NCI-H1694 (cell line): ENCODE measurements around the gene NELL1.

Source experiments
- DNase-seq: peaks from one replicate; lab custom pipeline; 2025; lab: John Stamatoyannopoulos, UW

Gene NELL1

GRCh38 chr11:21346361-21346760, 677.0 kb downstream of the NELL1 start:
- DNase-seq, result no peak

GRCh38 chr11:21350613-21351012, 681.2 kb downstream of the NELL1 start:
- no peak for DNase-seq

GRCh38 chr11:21353425-21353824, 684.0 kb downstream of the NELL1 start:
- no peak for DNase-seq

DNA sequence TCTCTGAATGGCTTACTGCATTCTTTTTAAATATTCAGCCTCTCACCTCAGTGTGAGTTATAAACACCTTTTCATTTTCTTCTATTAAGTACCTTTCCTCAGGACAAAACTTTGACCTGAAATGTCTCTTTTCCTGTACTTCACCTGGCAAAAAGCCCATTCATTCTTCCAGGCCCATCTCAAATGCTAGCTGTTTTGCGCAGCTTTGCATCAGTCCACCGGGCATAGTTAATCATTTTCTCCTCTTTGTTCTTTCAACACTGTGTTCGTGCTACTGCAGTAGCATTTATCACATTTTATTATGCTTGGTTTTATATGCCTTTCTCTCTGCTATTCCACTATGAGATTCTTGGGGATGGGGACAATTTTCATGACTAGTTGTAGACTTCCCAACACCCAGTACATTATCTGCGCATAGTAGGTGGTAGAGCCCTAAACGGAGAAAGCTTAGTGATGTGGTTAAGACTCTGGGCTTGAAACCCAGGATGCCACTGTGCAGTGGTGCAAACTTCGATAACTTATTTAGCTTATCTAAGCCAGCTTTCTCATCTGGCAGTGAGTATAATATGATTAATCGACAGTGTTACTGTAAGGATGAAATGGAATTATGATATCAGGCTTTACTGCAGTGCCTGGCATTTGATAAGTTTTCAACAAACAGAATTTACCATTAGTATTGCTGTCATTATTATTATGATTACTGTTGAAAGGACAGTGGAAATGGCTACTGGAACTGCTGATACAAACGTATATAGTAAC, 695.7 kb downstream of the NELL1 start:
- no peak for DNase-seq

DNA sequence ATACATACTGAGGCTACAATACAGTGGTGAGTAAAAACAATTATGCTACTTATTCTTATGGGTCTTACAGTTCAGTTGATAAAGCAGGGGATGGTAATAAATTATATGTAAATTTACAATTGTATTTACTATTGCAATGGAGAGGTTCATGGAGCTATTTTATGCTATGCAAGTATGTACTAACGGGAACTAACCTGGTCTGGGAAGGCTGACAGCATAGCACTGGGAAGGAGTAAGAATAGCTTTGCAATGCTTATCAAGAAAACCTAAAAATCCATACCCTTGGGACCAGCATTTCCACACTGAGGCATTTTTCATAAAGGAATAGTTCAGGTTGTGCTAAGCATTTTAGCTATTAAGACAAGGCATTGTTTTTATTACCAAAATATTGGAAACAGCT, 700.6 kb downstream of the NELL1 start:
- no peak for DNase-seq

GRCh38 chr11:21371044-21371443, 701.7 kb downstream of the NELL1 start:
- DNase-seq, result no peak

- DNase-seq, result no peak
Measured at GRCh38 chr11:21372672-21373071, 703.3 kb downstream of the NELL1 start.

GRCh38 chr11:21374376-21374775, 705.0 kb downstream of the NELL1 start:
- no peak for DNase-seq

- DNase-seq, result no peak
Measured at GRCh38 chr11:21385669-21386440, 716.5 kb downstream of the NELL1 start.

- DNase-seq, result no peak
Measured at GRCh38 chr11:21390430-21390829, 721.0 kb downstream of the NELL1 start.

- no peak for DNase-seq
Measured at GRCh38 chr11:21396342-21397008, 727.1 kb downstream of the NELL1 start.

DNA sequence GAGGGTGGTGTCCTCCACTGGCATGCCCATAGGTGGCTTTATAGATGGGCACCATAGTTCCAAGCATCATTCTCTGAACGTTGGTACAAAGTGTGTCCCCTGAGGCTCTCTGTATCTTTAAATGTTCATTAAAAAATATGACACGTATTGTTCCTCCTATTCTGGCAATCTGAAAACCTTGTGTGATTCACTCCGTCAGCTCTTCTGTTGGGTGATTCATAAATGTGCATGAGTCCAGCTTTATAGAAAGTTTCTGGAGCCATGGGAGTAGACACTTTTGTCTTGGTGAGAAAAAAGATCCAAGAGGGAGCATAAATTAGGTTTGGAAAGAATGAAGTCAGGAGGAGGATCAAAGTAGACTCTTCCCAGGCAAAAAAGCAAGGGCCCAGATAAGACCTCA, 728.8 kb downstream of the NELL1 start:
- no peak for DNase-seq

- DNase-seq, result no peak
Measured at GRCh38 chr11:21401496-21401895, 732.1 kb downstream of the NELL1 start.

GRCh38 chr11:21402274-21402673, 732.9 kb downstream of the NELL1 start:
- no peak for DNase-seq

- DNase-seq, result no peak
Measured at GRCh38 chr11:21403069-21403468, 733.7 kb downstream of the NELL1 start.

DNA sequence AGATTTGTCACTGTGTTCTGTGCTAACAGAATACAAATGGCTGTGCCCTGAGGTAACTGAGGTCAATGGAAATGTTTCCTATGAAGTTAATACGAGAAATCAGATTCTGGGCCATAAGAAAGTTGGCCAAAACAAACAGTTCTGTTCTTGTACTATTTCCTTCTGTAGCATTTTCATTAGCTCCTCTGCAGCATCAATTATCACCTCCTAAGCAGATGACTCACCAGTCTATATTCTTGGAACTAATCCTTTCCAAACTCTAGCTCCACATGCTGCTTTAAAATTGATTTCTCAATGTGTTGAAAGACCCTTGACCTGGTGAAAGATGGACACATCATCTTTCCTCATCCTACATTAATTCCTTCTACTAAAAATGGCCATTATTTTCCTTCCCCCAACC, 736.0 kb downstream of the NELL1 start:
- DNase-seq, result no peak

- no peak for DNase-seq
Measured at GRCh38 chr11:21410513-21410912, 741.1 kb downstream of the NELL1 start.

DNA sequence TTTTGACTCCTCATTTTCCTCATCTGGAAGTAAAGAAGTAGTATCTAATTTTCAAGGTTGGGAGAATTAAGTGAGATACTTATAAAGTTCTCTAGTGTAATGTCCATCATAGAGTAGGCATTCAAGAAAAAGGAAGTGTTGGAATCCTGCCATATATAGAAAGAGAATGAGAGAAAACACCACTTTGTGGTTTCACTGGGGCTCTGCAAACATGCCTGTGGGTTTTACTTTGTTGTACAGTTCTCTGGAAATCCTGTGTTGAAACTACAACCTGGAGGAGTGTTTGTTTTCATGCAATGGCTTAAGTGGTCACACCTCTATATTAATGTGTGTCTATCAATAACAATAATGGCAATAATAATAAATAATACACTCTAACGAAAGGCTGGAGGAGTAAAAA, 741.7 kb downstream of the NELL1 start:
- no peak for DNase-seq

GRCh38 chr11:21411597-21411996, 742.2 kb downstream of the NELL1 start:
- no peak for DNase-seq

- no peak for DNase-seq
Measured at GRCh38 chr11:21412652-21413383, 743.4 kb downstream of the NELL1 start.

DNA sequence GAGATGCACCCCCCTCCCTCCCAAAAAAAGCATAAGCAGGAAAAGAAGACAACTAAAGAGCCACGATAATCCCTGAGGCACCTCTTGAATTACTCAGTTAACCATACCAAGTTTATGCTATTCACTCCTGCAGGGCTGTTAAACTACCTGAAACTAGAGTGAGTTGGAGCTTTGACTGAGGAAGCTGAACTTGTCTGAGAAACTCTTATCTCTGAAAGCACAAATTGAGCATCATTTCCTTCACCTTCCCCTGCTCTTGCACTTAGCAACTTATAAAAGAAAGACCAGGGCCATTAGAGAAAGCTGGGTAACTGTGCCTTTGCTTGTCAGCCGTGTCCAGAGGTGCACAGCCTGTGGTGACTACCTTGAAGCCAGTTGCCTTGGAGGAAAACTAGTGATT, 745.6 kb downstream of the NELL1 start:
- no peak for DNase-seq

- no peak for DNase-seq
Measured at GRCh38 chr11:21415606-21416005, 746.2 kb downstream of the NELL1 start.
